Lower lobe of right lung (tissue), 2 donors: ENCODE data around the gene CNPPD1. TPM values are rescaled to one million over a fixed set of nuclear protein-coding genes. Genes with fewer than 3 reads are reported as not detected.

Experiments
- ATAC-seq, 2 donors: fragments of 200-7000 bp; cut with Tn5 transposase; one replicate each; pipeline ENCODE4 v1.9.1; 2020 to 2022; ENCODE audit warnings: mild to moderate bottlenecking in 2 of 2, moderate library complexity in 2 of 2
- DNase-seq: peaks from one replicate; pipeline ENCODE4 v3.0.0-alpha.2; 2020
- H3K27ac ChIP-seq: fragments of 200-600 bp; one replicate; pipeline ENCODE4 v1.8.0; 2022
- H3K27me3 ChIP-seq: fragments of 200-600 bp; one replicate; pipeline ENCODE4 v1.8.0; 2022; ENCODE audit warnings: low read depth
- H3K36me3 ChIP-seq: fragments of 200-600 bp; one replicate; pipeline ENCODE4 v1.8.0; 2022; ENCODE audit warnings: mild to moderate bottlenecking
- H3K4me1 ChIP-seq: fragments of 200-600 bp; one replicate; pipeline ENCODE4 v1.8.0; 2022
- H3K4me3 ChIP-seq: fragments of 200-600 bp; one replicate; pipeline ENCODE4 v1.8.0; 2022; ENCODE audit warnings: mild to moderate bottlenecking
- H3K9me3 ChIP-seq: fragments of 200-600 bp; one replicate; pipeline ENCODE4 v1.8.0; 2022
- intact Hi-C: fragments of 100-400 bp; cut with DNase I; formaldehyde crosslinking; loops from one replicate; pipeline ENCODE4 v1.11.0; 2022
- total RNA-seq: library from RNA; stranded (reverse); fragmentation: NEBNext Ultra II Directional; extraction: Animal tissue kit (Norgen Biotek cat#: 25700); gene quantifications from one replicate; pipeline ENCODE4 v1.2.1, GENCODE V29; 2021
- TF ChIP-seq, protein P1 (sequence below): fragments of 200-600 bp; IDR thresholded peaks from one replicate; pipeline ENCODE4 v1.8.0; 2022; ENCODE audit warnings: antibody characterized with exemption, mild to moderate bottlenecking
- donor health status: DM: no; HTN: yes; CAD: no; lungs with severe emphysema.

Gene CNPPD1
- total RNA-seq, 1 donor from 2014 or later, result 67.7 TPM

DNA sequence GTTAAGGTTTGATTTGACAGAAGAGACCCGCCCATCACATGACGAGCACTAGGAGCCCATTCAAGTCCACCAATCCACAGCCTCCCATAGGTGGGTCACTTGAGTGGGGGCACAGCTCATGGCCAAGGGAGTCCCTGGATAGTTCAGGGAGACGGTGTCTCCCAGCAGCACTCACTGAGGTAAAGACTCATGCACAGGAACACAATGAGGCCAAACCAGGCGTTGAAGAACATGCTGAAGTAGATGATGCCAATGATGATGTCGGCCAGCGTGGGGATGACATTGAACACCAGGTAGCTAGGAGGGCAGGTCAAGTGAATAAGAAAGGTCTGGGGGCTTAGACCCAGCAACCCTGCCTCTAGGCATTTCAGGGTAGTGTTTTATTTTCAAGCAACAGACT lies 38.1 kb upstream of the CNPPD1 start:
- Histone ChIP-seq H3K4me3 (no peak overlapping the region), H3K36me3 (peaks cover 43% of the 10 kb centered on the region), H3K27me3 (no peaks in the 10 kb centered on the region), H3K4me1 (peaks cover 30% of the 10 kb centered on the region), H3K9me3 (no peaks in the 10 kb centered on the region), H3K27ac (no peak overlapping the region)
- no peak for DNase-seq
- TF ChIP-seq, protein P1, sequence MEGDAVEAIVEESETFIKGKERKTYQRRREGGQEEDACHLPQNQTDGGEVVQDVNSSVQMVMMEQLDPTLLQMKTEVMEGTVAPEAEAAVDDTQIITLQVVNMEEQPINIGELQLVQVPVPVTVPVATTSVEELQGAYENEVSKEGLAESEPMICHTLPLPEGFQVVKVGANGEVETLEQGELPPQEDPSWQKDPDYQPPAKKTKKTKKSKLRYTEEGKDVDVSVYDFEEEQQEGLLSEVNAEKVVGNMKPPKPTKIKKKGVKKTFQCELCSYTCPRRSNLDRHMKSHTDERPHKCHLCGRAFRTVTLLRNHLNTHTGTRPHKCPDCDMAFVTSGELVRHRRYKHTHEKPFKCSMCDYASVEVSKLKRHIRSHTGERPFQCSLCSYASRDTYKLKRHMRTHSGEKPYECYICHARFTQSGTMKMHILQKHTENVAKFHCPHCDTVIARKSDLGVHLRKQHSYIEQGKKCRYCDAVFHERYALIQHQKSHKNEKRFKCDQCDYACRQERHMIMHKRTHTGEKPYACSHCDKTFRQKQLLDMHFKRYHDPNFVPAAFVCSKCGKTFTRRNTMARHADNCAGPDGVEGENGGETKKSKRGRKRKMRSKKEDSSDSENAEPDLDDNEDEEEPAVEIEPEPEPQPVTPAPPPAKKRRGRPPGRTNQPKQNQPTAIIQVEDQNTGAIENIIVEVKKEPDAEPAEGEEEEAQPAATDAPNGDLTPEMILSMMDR, result no peak
- ATAC-seq, result no peak
- intact Hi-C loops, result no loop called here

DNA sequence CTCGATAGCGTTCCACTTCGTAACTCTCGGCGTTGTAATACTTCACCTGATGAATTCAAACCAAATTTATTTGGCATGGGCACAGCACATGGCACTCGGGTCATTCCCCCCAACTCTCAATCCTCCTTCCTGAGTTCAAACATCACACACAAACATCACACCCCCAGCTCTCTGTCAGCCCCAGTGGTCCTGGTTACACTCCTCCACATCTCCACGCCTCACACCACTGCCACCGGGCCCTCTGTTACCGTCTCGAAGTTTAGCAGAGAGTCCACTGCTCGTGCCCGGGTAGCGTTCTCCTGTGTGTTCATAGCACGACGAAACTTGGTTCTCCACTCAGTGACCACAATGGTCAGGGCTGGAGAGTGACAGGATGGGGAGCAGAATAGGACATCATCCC lies 37.4 kb upstream of the CNPPD1 start:
- H3K36me3 ChIP-seq, result peaks cover 46% of the 10 kb centered on the region
- intact Hi-C loops, result no loop called here
- TF ChIP-seq, protein P1, result no peak

DNA sequence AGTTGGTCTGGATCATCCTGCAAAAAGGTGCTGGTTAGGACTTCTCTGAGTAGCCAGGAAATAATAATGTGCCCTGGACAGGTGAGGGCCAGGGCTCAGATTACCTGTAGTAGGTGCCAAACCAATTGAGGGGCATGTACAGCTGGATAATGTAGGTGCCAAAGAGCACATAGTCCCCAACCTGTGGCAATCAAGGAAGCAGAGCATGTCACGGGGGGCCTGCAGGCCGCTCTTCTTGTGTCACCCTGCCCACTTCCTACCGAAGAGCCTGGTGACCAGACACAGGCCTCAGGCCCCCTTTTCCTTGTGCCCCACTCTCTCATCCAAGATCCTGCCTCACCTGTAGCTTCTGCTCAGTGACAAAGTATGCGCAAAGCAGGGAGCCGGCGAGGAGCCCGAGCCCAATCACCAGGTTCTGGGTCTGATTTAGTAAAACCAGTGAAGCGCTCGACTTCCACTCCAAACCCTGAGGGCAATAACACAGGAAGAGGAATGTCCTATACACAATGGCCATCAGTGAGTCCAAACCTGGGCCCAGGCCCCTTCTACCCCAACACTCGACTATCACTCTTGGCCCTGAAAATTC lies 36.9 kb upstream of the CNPPD1 start:
- no peak overlapping the region for H3K4me3 ChIP-seq
- H3K9me3 ChIP-seq, result no peaks in the 10 kb centered on the region
- peaks cover 21% of the 10 kb centered on the region for H3K4me1 ChIP-seq
- H3K27ac ChIP-seq, result no peak overlapping the region
- H3K36me3 ChIP-seq, result peaks cover 52% of the 10 kb centered on the region
- TF ChIP-seq, protein P1, result no peak
- H3K27me3 ChIP-seq, result no peaks in the 10 kb centered on the region
- no peak for DNase-seq
- ATAC-seq, result no peak
- intact Hi-C loops, result no loop called here

More for the DNA sequence above, 37.4 kb upstream of the CNPPD1 start:
- no peak overlapping the region for H3K27ac ChIP-seq
- no peaks in the 10 kb centered on the region for H3K27me3 ChIP-seq
- DNase-seq, result no peak
- ATAC-seq, result no peak
- no peaks in the 10 kb centered on the region for H3K9me3 ChIP-seq
- H3K4me1 ChIP-seq, result peaks cover 23% of the 10 kb centered on the region
- H3K4me3 ChIP-seq, result no peak overlapping the region

DNA sequence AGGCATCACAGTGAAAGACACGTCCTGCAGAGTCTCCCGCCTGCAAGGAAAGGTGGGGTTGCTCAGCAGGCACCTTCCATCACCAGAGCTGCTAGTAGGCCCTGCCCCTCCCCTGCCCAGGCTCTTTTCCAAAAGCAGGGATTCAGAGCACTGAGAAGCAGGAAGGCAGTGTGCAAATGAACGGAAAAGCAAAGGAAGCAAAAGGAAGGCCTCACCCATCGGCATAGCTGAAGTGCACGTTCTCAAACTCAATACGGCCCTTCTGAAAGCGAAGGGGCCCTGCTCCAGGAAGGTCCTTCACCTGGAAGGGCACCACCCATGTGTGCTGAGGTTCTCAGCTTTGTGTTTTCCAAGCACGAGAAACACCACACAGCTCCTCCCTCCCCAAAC lies 36.3 kb upstream of the CNPPD1 start:
- ATAC-seq, result no peak
- Histone ChIP-seq H3K27ac (no peak overlapping the region), H3K27me3 (no peaks in the 10 kb centered on the region), H3K9me3 (no peaks in the 10 kb centered on the region), H3K4me3 (no peak overlapping the region), H3K4me1 (peaks cover 20% of the 10 kb centered on the region), H3K36me3 (peaks cover 57% of the 10 kb centered on the region)
- intact Hi-C loops, result no loop called here
- TF ChIP-seq, protein P1, result no peak
- DNase-seq, result no peak

DNA sequence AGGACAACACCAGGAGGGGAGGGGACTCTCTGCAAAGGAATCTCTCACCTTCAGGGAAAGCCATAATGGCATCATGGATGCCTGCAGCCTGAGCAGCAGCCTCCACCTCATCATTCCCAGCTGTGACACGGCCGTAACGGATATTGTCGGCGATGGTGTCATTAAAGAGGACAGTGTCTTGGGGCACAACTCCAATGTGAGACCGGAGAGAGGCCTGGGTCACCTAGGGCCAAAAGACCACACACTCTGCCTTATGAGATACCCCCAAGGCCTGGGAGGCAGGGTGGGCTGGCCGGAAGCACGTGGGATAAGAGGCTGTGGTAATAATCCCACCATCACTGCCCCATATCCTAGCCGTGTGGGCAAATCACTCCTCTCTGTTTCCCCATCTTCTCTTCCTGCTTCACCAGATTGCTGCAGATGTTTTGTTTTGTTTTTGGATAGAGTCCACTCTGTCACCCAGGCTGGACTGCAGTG lies 34.2 kb upstream of the CNPPD1 start:
- no peak for DNase-seq
- no peak for ATAC-seq
- peaks cover 57% of the 10 kb centered on the region for H3K36me3 ChIP-seq
- no peaks in the 10 kb centered on the region for H3K9me3 ChIP-seq
- no peak overlapping the region for H3K27ac ChIP-seq
- no peaks in the 10 kb centered on the region for H3K27me3 ChIP-seq
- TF ChIP-seq, protein P1, result no peak
- H3K4me3 ChIP-seq, result no peak overlapping the region
- peaks cover 17% of the 10 kb centered on the region for H3K4me1 ChIP-seq
- intact Hi-C loops, result no loop called here
